Left lung (tissue), 10 donors: ENCODE results near the gene TRIM36. TPM values are rescaled to one million over a fixed set of nuclear protein-coding genes. Genes with fewer than 3 reads are reported as not detected.

Experiments
- ATAC-seq: fragments of 200-7000 bp; cut with Tn5 transposase; one replicate; pipeline ENCODE4 v1.9.1; 2020; ENCODE audit warnings: moderate library complexity
- DNase-seq, 4 donors: peaks; one replicate each; pipeline ENCODE4 v3.0.0-alpha.2; 2013 to 2020
- H3K27ac ChIP-seq, 2 donors: fragments of 200-600 bp; sonication (generic) in 1 of 2; one replicate each; pipeline versions ENCODE4 v1.5.0 to v1.8.0; 2020 to 2021
- H3K27me3 ChIP-seq, 2 donors: fragments of 200-600 bp; sonication (generic) in 1 of 2; one replicate each; pipeline versions ENCODE4 v1.5.0 to v1.8.0; 2020 to 2021
- H3K36me3 ChIP-seq, 2 donors: fragments of 200-600 bp; sonication (generic) in 1 of 2; one replicate each; pipeline versions ENCODE4 v1.5.0 to v1.8.0; 2020 to 2021
- H3K4me1 ChIP-seq, 2 donors: fragments of 200-600 bp; one replicate each; pipeline ENCODE4 v1.8.0; 2021
- H3K4me3 ChIP-seq, 2 donors: fragments of 200-600 bp; sonication (generic) in 1 of 2; one replicate each; pipeline versions ENCODE4 v1.5.0 to v1.8.0; 2020 to 2021; ENCODE audit warnings: mild to moderate bottlenecking in 1 of 2
- H3K9me3 ChIP-seq, 2 donors: fragments of 200-600 bp; sonication (generic) in 1 of 2; one replicate each; pipeline versions ENCODE4 v1.5.0 to v1.8.0; 2020 to 2021
- CTCF ChIP-seq, 2 donors: fragments of 200-600 bp; sonication (generic) in 1 of 2; IDR thresholded peaks; one replicate each; pipeline versions ENCODE4 v1.5.0 to v1.8.0; 2021; ENCODE audit warnings: antibody characterized with exemption in 2 of 2
- intact Hi-C, 2 donors: fragments of 100-400 bp; cut with DNase I; formaldehyde crosslinking; loops; one replicate each; pipeline versions ENCODE4 v1.11.2 to v1.14.2; 2022
- polyA plus RNA-seq, 6 donors: library from polyadenylated mRNA; unstranded; fragments of 120-200 nt; gene quantifications; one replicate each; pipeline ENCODE4 v1.2.1, GENCODE V29; 2013; ENCODE audit not compliant: insufficient read length in 6 of 6
- total RNA-seq, 2 donors: library from RNA; stranded (reverse); fragmentation: NEBNext Ultra II Directional; extraction: Animal tissue kit (Norgen Biotek cat#: 25700); gene quantifications; one replicate each; pipeline ENCODE4 v1.2.1, GENCODE V29; 2021
- donor health status: DM: no; HTN: yes; CAD: no.
- donor health status: DM: no; HTN: no; CAD: no.

TRIM36 gene
- total and polyA plus RNA-seq, 8 donors, result 0.98 to 6.9 (median 1.5) TPM

- Histone ChIP-seq H3K36me3 (no peaks in the 10 kb centered on the region), H3K9me3 (no peaks in the 10 kb centered on the region), H3K4me3 (no peak overlapping the region), H3K27ac (no peak overlapping the region), H3K27me3 (peaks cover 0 to 20% of the 10 kb centered on the region in 2 donors), H3K4me1 (peaks cover 0 to 4% of the 10 kb centered on the region in 2 donors)
- DNase-seq, result no peak
- TF ChIP-seq CTCF (IDR thresholded peaks at IDR 0.05), result no peak
- intact Hi-C loops, result no loop called here
- peak; percentile 38 for ATAC-seq
Measured at GRCh38 chr5:115190388-115190787, 20.7 kb upstream of the TRIM36 start.

GRCh38 chr5:115189866-115190265 is 20.2 kb upstream of the TRIM36 start:
- Histone ChIP-seq H3K4me1 (peaks cover 0 to 4% of the 10 kb centered on the region in 2 donors), H3K9me3 (no peaks in the 10 kb centered on the region), H3K36me3 (no peaks in the 10 kb centered on the region), H3K27me3 (peaks cover 0 to 25% of the 10 kb centered on the region in 2 donors), H3K4me3 (no peak overlapping the region), H3K27ac (no peak overlapping the region)
- no peak for TF ChIP-seq CTCF (IDR thresholded peaks at IDR 0.05)
- intact Hi-C loops, result no loop called here
- DNase-seq (no peak), ATAC-seq (peak; percentile 10)

GRCh38 chr5:115186794-115187193 is 17.1 kb upstream of the TRIM36 start:
- Histone ChIP-seq H3K4me3 (no peak overlapping the region), H3K4me1 (peaks cover 0 to 4% of the 10 kb centered on the region in 2 donors), H3K27ac (no peak overlapping the region), H3K27me3 (peaks cover 19 to 56% of the 10 kb centered on the region in 2 donors), H3K36me3 (no peaks in the 10 kb centered on the region), H3K9me3 (no peaks in the 10 kb centered on the region)
- DNase-seq (no peak), ATAC-seq (no peak)
- intact Hi-C loops, result no loop called here
- TF ChIP-seq CTCF (IDR thresholded peaks at IDR 0.05), result no peak

GRCh38 chr5:115184770-115185169 is 15.1 kb upstream of the TRIM36 start:
- no peak for ATAC-seq
- no peak overlapping the region for H3K4me3 ChIP-seq
- no peak overlapping the region for H3K27ac ChIP-seq
- intact Hi-C loops, result no loop called here
- no peak for TF ChIP-seq CTCF (IDR thresholded peaks at IDR 0.05)
- peaks cover 0 to 9% of the 10 kb centered on the region in 2 donors for H3K4me1 ChIP-seq
- DNase-seq, result no peak
- no peaks in the 10 kb centered on the region for H3K36me3 ChIP-seq
- H3K9me3 ChIP-seq, result no peaks in the 10 kb centered on the region
- peaks cover 39 to 76% of the 10 kb centered on the region in 2 donors for H3K27me3 ChIP-seq

- Histone ChIP-seq H3K27me3 (peaks cover 57 to 97% of the 10 kb centered on the region in 2 donors), H3K36me3 (no peaks in the 10 kb centered on the region), H3K4me1 (peaks cover 5 to 20% of the 10 kb centered on the region in 2 donors), H3K4me3 (no peak overlapping the region), H3K27ac (no peak overlapping the region), H3K9me3 (no peaks in the 10 kb centered on the region)
- no peak for TF ChIP-seq CTCF (IDR thresholded peaks at IDR 0.05)
- ATAC-seq (no peak), DNase-seq (no peak)
- intact Hi-C loops, result no loop called here
Measured at GRCh38 chr5:115181757-115182156, 12.0 kb upstream of the TRIM36 start.
